ENCODE data around the gene MED29. TPM values are rescaled to one million over a fixed set of nuclear protein-coding genes. Genes with fewer than 3 reads are reported as not detected.

MED29 gene
- total RNA-seq, 1 donor from 2014 or later, result 39.2 TPM

DNA sequence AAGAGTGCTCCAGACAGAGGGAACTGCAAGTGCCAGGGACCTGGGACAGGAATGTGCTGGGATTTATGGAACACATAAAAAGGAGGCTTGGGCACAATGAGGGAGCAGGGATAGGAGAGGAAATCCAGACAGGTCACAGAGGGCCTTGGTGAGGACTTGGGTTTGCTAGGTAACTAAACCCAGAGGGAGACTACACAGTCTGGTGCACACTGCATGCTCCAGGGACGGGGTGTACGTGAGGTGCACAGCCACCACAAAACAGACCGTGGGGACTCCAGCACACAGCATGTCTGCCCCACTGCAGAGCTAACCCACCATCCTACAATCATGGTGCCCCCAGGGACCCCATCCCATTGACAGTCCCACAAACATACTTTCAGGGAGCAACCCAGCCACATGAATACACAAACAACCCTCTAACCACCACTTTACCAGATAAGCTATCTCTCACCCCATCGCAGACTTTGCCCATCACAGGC lies 9.9 kb downstream of the MED29 start:
- H3K27me3 Mint-ChIP-seq (ENCODE audit: low read depth), result no peaks in the 10 kb centered on the region
- DNase-seq (ENCODE audit: low spot score in 2 of 2, unreplicated experiment in 2 of 2), result no peak
- no peak overlapping the region for H3K4me3 Mint-ChIP-seq
- H3K9me3 Mint-ChIP-seq, result no peaks in the 10 kb centered on the region
- TF ChIP-seq, protein P1, sequence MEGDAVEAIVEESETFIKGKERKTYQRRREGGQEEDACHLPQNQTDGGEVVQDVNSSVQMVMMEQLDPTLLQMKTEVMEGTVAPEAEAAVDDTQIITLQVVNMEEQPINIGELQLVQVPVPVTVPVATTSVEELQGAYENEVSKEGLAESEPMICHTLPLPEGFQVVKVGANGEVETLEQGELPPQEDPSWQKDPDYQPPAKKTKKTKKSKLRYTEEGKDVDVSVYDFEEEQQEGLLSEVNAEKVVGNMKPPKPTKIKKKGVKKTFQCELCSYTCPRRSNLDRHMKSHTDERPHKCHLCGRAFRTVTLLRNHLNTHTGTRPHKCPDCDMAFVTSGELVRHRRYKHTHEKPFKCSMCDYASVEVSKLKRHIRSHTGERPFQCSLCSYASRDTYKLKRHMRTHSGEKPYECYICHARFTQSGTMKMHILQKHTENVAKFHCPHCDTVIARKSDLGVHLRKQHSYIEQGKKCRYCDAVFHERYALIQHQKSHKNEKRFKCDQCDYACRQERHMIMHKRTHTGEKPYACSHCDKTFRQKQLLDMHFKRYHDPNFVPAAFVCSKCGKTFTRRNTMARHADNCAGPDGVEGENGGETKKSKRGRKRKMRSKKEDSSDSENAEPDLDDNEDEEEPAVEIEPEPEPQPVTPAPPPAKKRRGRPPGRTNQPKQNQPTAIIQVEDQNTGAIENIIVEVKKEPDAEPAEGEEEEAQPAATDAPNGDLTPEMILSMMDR (IDR thresholded peaks at IDR 0.05; ENCODE audit: unreplicated experiment), result no peak
- peaks cover 9% of the 10 kb centered on the region for H3K36me3 Mint-ChIP-seq
- H3K27ac Mint-ChIP-seq, result peak overlapping the region; percentile 100
- peaks cover 17% of the 10 kb centered on the region for H3K4me1 Mint-ChIP-seq

DNA sequence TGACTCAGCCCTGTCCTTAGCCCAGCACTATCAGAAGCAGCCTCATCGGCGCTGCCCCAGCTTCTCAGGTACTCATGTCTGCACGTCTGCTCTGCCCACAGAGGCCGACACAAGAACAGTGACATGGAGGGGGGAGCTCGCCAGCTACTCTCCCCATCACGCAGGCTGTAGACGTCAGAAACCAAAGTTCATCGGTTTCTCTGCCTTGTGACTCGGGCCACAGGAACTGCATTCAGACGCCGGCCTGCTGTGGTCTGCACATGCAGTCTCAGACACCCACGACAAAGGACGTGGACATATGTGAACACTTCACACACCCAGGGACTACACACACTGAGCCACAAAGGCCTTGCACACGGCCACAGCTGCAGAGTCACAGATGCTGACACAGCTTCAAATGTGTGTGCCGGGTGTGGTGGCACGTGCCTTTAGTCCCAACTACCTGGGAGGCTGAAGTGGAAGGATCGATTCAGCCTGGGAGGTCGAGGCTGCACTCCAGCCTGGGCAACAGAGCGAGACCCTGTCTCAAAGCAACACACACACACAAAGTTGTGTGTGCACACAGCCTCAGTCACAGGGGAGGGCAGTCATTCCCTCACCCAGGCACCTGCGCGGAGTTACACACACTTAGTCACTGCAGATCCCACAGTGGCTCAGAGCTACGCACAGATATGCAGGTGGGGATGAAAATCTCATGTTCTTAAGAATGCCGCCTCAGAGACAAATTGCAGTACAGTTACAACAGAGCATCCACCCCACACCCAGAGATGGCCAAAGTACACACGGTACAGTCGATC lies 10.6 kb downstream of the MED29 start:
- H3K27me3 Mint-ChIP-seq (ENCODE audit: low read depth), result no peaks in the 10 kb centered on the region
- H3K27ac Mint-ChIP-seq, result peak overlapping the region; percentile 100
- H3K4me3 Mint-ChIP-seq, result peak overlapping the region; percentile 80

DNA sequence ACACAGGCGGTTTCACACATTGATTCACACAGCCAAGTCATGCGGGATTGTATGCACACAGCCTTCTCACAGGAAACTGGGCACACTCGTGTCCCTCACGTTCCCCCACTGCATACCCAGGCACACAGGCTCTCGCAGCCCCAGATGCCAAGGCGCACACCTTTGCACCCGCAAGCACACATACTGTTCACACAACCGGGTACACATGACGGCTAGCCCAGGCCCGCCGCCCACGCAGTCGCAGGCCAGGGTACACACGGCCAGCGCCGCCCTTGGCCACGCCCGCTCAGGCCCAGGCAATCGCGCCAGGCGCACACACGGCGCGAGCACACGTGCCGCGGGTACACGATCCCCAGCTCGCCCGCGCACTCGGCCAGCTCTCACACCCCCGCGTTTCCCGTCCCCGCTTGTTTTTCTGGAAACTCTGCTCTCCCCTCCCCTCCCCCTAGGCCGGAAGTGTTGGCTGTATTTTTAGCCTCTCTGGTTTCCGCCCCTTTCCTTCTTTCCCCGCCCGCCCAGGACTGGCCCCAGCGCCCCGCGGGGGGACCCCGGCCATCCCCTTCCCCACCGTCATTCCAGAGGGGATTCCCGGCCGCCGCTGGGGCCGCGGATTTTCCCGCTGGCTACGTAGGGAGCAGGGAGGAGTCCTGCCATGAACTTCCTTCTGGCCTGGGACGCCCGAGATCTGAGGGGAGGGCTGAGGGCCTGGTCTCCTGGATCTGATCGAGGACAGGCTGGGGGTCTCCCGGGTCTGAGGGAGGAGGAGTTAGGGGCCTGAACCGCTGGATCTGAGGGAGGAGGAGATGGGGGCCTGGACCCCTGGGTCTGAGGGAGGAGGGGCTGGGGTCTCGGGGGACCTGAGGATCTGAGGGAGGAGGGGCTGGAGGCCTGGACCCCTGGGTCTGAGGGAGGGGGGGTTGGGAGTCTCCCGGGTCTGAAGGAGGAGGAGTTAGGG lies 11.4 kb downstream of the MED29 start:
- Mint-ChIP-seq H3K36me3 (peaks cover 9% of the 10 kb centered on the region), H3K27me3 (ENCODE audit: low read depth) (no peaks in the 10 kb centered on the region), H3K27ac (peak overlapping the region; percentile 100), H3K9me3 (no peaks in the 10 kb centered on the region), H3K4me3 (peak overlapping the region; percentile 80), H3K4me1 (peaks cover 21% of the 10 kb centered on the region)
- TF ChIP-seq, protein P1 (IDR thresholded peaks at IDR 0.05; ENCODE audit: unreplicated experiment), result no peak
- DNase-seq (ENCODE audit: low spot score in 2 of 2, unreplicated experiment in 2 of 2), result peak; percentile 70 to 85

More for the DNA sequence above, 10.6 kb downstream of the MED29 start:
- Mint-ChIP-seq H3K9me3 (no peaks in the 10 kb centered on the region), H3K4me1 (peaks cover 19% of the 10 kb centered on the region), H3K36me3 (peaks cover 9% of the 10 kb centered on the region)
- DNase-seq (ENCODE audit: low spot score in 2 of 2, unreplicated experiment in 2 of 2), result no peak
- TF ChIP-seq, protein P1 (IDR thresholded peaks at IDR 0.05; ENCODE audit: unreplicated experiment), result no peak

DNA sequence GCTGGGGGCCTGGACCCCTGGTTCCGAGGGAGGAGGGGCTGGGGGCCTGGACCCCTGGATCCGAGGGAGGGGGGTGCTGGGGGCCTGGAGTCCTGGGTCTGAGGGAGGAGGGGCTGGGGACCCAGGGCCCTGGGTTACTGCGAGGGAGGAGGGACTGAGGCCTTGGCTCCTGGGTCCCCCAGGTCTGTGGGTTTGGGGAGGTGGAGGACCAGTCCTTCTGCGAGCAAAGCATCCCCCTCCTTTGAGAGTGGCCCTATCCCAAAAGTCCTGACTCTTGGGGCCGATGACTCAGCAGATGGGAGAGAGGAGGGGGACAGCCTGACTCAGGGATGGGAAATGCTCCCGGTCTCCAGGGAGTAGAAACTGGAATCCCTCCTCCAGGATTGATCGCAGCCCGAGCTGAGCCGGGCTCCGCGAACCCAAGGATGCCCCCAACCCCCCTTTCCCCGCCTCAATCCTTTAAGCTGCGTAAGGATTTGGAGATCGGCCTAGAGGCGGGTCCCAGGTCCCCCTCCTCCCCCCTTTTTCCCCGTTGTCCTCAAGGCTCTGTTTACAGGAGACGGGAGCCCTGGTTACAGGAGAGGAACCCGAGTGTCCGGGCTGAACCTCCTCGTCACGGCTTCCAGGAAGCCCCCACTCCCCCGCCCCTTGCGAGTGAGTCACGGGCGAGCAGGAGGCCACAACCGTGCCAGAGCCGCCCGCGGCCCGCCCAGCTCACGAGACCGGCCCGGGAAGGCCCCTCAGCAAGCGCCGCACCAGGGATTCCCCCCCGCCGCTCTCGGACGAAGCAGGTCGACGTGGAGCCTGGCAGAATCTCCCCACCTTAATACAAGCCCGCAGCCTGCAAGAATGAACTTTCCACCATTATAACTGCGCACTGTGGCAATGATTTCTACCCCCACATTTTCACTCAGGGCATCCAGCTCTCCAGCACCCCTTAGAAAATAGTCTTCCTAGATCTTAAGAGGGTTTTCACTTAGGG lies 12.4 kb downstream of the MED29 start:
- Mint-ChIP-seq H3K4me1 (peaks cover 30% of the 10 kb centered on the region), H3K27ac (peak overlapping the region; percentile 100), H3K4me3 (peak overlapping the region; percentile 80), H3K36me3 (peaks cover 7% of the 10 kb centered on the region), H3K27me3 (ENCODE audit: low read depth) (no peaks in the 10 kb centered on the region), H3K9me3 (no peaks in the 10 kb centered on the region)
- TF ChIP-seq, protein P1 (IDR thresholded peaks at IDR 0.05; ENCODE audit: unreplicated experiment), result no peak
- peak; percentile 86 to 87 for DNase-seq (ENCODE audit: low spot score in 2 of 2, unreplicated experiment in 2 of 2)
